ENCODE results near the gene CCDC192.
"Not testable (repeated sequence)": the region's sequence is repeated elsewhere in the genome, so short reads cannot be mapped to it uniquely, and the experiment has no call there.

The CCDC192 gene

GRCh38 chr5:127769386-127769785 is 66.2 kb downstream of the CCDC192 start:
- no peak for DNase-seq

GRCh38 chr5:127770272-127770671 is 67.1 kb downstream of the CCDC192 start:
- no peak for DNase-seq

- DNase-seq = no peak
Measured at GRCh38 chr5:127772531-127772930, 69.3 kb downstream of the CCDC192 start.

DNA sequence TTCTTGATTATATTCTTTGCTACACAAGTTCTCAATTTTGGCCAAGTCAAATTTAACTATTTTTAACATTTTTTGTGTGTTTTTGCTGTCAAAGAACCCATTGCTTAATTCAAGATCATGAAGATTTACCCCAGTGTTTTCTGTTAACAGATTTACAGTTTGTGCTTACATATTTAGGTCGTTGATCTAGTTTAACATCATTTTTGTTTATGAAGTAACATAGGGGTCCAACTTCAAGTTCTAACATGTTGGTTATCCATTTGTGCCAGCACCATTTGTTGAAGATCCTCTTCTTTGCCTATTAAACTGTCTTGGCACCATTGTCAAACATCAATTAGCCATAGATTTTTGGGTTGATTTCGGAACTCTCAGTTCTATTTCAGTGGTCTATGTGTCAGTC is 71.0 kb downstream of the CCDC192 start:
- no peak for DNase-seq

DNA sequence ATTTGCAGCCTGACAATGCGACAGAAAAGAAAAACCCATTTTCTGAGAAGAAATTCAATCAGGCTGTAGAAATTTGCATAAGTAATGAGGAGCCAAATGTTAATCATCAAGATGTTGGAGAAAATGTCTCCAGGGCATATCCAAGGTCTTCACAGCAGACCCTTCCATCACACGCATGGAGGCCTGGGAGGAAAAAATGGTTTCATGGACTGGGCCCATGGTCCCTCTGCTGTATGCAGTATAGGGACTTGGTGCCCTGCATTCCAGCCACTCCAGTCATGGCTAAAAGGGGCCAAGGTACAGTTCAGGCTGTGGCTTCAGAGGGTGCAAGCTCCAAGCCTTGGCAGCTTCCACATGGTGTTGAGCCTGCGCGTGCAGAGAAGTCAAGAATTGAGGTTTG is 73.3 kb downstream of the CCDC192 start:
- DNase-seq = no peak

DNA sequence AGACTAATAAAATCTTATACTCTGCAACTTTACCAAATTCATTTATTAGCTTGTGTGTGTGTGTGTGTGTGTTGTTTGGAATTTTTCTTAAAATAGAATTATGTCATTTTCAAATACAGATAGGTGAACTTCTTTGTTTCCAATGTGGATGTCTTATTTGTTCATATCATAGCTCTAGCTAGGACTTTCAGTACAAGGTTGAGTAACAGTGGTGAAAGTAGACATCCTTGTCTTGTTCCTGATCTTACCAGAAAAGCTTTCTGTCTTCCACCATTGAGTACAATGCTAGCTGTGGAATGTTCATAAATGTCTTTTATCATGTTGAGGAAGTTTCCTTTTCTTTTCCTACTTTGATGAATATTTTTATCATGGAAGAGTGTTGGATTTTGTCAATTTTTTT is 74.8 kb downstream of the CCDC192 start:
- DNase-seq = no peak

DNA sequence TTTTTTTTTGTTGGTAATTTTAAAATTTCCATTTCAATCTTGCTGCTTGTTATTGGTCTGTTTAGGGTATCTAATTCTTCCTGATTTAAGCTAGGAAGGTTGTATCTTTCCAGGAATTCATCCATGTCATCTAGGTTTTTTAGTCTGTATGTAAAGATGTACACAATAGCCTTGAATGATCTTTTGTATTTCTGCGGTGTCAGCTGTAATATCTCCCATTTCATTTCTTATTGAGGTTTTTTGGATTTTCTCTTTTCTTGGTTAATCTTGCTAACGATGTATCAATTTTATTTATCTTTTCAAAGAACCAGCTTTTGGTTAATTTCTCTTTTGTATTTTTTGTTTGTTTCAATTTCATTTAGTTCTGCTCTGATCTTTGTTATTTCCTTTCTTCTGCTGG is 79.3 kb downstream of the CCDC192 start:
- not testable (repeated sequence) for DNase-seq

- DNase-seq = peak; percentile 88
Measured at GRCh38 chr5:127785098-127785927, 82.1 kb downstream of the CCDC192 start.

DNA sequence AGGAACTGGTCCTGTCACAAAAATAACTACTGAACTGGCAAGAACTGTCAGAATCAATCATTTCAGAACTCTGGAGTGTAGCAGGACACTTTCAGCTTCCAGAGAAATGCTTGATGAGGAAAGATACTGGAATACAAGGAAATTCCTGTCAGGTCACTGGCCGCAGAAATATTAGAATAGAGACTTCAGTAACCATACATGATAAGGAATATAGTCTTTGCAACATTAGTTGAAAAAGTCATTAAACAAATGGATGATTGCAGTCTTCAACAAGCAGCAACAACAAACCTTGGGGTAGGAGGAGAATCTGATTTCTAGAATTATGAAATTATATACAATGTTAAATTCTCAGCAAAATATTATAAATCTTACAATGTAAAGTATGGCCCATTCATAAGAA is 88.2 kb downstream of the CCDC192 start:
- no peak for DNase-seq

DNA sequence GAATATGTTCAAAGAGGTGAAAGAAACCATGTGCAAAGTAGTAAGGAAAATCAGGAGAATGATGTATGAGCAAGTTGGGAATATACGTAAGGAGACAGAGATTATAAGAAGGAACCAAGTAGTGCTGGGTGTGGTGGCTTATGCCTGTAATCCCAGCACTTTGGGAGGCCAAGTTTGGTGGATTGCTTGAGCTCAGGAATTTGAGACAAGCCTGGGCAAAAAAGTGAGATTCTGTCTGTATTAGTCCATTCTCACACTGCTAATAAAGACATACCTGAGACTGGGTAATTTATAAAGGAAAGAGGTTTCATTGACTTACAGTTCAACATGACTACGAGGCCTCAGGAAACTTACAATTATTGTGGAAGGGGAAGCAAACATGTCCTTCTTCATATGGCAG is 88.7 kb downstream of the CCDC192 start:
- not testable (repeated sequence) for DNase-seq

- no peak for DNase-seq
Measured at GRCh38 chr5:127793052-127793451, 89.9 kb downstream of the CCDC192 start.

DNA sequence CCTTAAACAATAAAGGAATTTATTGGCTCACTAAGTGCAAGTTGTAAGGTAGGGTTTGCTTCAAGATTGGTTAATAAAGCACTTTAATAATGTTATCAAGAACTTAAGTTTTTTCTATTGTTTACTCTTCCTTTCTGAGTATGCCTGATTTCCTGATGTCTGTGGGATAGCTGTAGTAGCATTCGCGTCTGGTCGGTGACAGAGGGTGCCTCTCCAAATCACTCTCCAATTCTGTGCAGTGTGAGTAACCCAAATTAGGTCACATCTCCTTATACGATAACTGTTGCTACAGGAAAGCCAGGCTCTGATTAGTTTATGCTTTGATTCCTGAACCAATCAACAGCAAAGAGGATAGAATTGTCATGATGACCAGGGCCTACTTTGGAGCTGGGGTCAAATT is 90.7 kb downstream of the CCDC192 start:
- DNase-seq = no peak

- DNase-seq = no peak
Measured at GRCh38 chr5:127796211-127796610, 93.0 kb downstream of the CCDC192 start.

GRCh38 chr5:127799293-127799905 is 96.2 kb downstream of the CCDC192 start:
- DNase-seq = no peak

DNA sequence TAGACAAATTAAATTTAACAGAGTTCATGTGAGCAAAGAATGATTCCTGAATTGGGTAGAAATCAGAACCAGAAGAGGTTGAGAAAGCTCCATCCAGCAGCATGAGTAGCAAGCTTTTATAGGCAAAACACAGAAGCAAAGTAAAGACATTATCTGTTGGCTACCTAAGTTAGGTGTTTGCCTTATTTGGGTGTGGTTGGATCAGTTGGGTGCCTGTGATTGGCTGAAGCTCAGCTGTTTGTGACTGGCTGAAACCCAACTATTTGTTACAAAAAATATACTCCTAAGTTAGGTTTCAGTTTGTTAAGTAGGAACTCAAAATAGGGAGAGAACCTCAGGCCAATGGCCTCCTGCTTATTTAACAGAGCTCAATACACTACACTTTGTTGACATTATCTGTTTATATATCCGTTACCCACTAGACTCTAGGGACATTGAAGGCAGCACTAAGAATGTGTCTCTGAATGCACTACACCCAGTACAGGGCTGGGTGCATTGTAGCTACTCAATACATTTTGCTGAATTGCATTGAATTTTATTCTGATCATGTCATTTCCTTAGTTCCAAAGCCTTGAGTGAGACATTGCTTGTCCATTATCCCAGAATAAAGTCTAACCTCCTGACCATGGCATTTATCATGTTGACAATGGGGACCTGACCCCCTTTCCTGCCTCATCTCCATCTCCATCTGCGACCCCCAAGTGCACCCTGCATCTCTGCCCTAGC is 98.7 kb downstream of the CCDC192 start:
- peak; percentile 68 for DNase-seq

DNA sequence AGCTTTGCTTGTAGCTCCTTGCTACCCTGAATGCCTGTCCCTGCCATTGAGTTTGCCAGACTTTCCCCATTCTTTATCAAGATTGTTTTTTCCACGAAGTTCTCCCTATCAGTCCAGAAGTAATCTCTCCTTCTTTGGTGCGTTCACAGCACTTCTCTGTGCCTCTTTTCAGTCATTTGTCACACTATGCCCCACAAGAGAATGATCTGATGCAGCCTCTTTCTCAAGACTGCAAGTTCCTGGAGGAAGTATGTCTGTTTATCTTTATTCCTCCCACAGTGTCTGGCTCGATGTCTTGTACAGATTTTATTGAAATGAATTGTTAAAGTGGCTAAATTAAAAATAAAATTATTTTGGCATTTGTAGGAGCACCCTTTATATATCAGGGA is 99.3 kb downstream of the CCDC192 start:
- DNase-seq = no peak

- DNase-seq = peak; percentile 62
Measured at GRCh38 chr5:127804886-127805426, 101.8 kb downstream of the CCDC192 start.

DNA sequence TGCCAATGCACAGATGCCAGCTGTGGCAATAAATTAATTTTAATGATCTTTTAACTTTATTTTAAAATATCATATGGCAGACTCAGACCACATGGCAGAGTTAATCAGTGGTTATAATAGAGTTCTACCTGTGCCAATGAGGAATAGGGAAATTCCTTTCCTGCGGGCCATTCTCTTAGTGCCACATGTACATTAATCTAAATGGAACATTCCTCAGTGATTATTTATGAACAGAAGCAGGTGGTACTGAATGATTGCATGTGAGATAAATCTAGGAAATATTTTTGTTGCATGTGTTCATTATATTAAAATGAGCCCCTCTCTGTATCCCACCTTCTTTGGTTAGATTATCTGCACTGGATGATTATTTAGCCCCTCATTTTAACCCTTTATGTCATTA is 102.3 kb downstream of the CCDC192 start:
- DNase-seq = no peak

- no peak for DNase-seq
Measured at GRCh38 chr5:127806776-127807175, 103.6 kb downstream of the CCDC192 start.

DNA sequence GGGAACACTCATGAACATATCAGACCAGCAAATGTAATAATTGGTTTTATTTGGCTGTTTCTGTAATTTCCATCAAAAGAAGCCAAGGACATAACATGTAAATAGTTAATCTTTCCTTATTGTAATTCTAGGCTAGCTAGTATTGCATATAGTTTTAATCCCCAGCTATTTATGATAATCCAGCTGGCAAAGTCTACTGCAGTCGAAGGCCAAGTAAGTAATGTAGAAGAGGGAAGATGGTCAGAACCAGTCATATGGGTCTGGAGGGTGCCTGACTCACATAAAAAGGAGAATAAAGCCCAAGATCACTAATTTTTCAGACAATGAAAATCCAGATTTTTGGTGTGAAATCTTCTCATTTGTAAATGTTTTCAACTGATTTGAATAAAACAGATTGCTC is 106.3 kb downstream of the CCDC192 start:
- no peak for DNase-seq

- no peak for DNase-seq
Measured at GRCh38 chr5:127810017-127810416, 106.8 kb downstream of the CCDC192 start.

GRCh38 chr5:127810707-127811490 is 107.7 kb downstream of the CCDC192 start:
- peak; percentile 11 for DNase-seq

DNA sequence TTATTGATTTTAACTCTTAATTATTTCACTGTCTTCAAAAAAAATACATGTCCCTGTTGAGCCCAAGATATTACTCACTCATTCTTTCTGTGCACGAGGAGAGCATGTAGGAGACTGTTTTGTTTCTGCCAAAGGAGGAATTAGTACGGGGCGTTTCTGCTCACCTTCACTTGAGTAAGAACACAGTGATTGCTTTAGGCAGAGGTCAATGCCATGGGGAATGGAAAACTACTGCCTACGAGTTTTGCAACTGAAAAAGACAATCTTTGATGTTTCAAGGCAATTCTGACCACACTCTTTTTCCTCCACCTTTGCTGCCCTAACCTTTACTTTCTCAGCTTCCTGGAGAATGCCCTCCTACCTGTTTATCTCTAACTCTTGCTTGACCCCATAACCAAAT is 109.4 kb downstream of the CCDC192 start:
- DNase-seq = peak; percentile 13
